HG02885 (cell line): ENCODE data around the gene TCOF1.

Experiments used
- ATAC-seq: cut with Tn5 transposase; IDR thresholded peaks from one replicate; pipeline ENCODE4 v1.9.1; 2021; ENCODE audit warnings: mild to moderate bottlenecking; ENCODE audit not compliant: unreplicated experiment, poor library complexity

The TCOF1 gene

GRCh38 chr5:150346592-150346991 lies 10.9 kb upstream of the TCOF1 start:
- no peak for ATAC-seq

- ATAC-seq, result no peak
Measured at GRCh38 chr5:150347003-150347402, 10.5 kb upstream of the TCOF1 start.

GRCh38 chr5:150347451-150347850 lies 10.0 kb upstream of the TCOF1 start:
- no peak for ATAC-seq

- ATAC-seq, result no peak
Measured at GRCh38 chr5:150349681-150350275, 7.7 kb upstream of the TCOF1 start.

GRCh38 chr5:150350524-150351344 lies 6.8 kb upstream of the TCOF1 start:
- ATAC-seq, result peak; percentile 97

GRCh38 chr5:150352244-150353031 lies 5.1 kb upstream of the TCOF1 start:
- no peak for ATAC-seq

- no peak for ATAC-seq
Measured at GRCh38 chr5:150353032-150353675, 4.3 kb upstream of the TCOF1 start.

GRCh38 chr5:150355791-150356190 lies 1.7 kb upstream of the TCOF1 start:
- ATAC-seq, result no peak

GRCh38 chr5:150356575-150357294 lies 762 bp upstream of the TCOF1 start:
- no peak for ATAC-seq

- ATAC-seq, result no peak
Measured at GRCh38 chr5:150358261-150359095, 981 bp downstream of the TCOF1 start.

- peak; percentile 48 for ATAC-seq
Measured at GRCh38 chr5:150361301-150361700, 3.8 kb downstream of the TCOF1 start.

GRCh38 chr5:150363185-150363584 lies 5.7 kb downstream of the TCOF1 start:
- ATAC-seq, result no peak

- ATAC-seq, result no peak
Measured at GRCh38 chr5:150364004-150364403, 6.5 kb downstream of the TCOF1 start.

GRCh38 chr5:150368526-150368925 lies 11.0 kb downstream of the TCOF1 start:
- no peak for ATAC-seq

GRCh38 chr5:150372639-150373038 lies 15.1 kb downstream of the TCOF1 start:
- no peak for ATAC-seq

GRCh38 chr5:150374651-150375050 lies 17.2 kb downstream of the TCOF1 start:
- ATAC-seq, result no peak

GRCh38 chr5:150376799-150377771 lies 19.6 kb downstream of the TCOF1 start:
- ATAC-seq, result no peak
